WERI-Rb-1 (cell line): ENCODE data around the gene RMND1.
A peak's percentile ranks its signal among the peaks of the same experiment; 100 is the strongest.

Experiments used
- DNase-seq: peaks from one replicate; pipeline ENCODE4 v3.0.0-alpha.2; 2020
- H3K27ac ChIP-seq: fragments of 250-450 bp; sonication (Bioruptor Pico); 2 replicates; pipeline ENCODE4 v1.5.1; 2020; ENCODE audit warnings: mild to moderate bottlenecking, moderate library complexity
- H3K27me3 ChIP-seq: fragments of 250-450 bp; sonication (Bioruptor Pico); 2 replicates; pipeline ENCODE4 v1.5.1; 2021; ENCODE audit warnings: mild to moderate bottlenecking, low read depth, moderate library complexity; ENCODE audit not compliant: insufficient read depth, severe bottlenecking
- H3K36me3 ChIP-seq: fragments of 250-450 bp; sonication (Bioruptor Pico); 2 replicates; pipeline ENCODE4 v1.5.1; 2020; ENCODE audit warnings: mild to moderate bottlenecking, moderate library complexity
- H3K4me3 ChIP-seq: 2 replicates; pipeline ENCODE4 v1.5.1; 2011; ENCODE audit warnings: low read depth, mild to moderate bottlenecking, control low read depth, low read length
- H3K9me3 ChIP-seq: fragments of 250-450 bp; sonication (Bioruptor Pico); 2 replicates; pipeline ENCODE4 v1.5.1; 2021; ENCODE audit warnings: mild to moderate bottlenecking, moderate library complexity; ENCODE audit not compliant: severe bottlenecking
- CTCF ChIP-seq: IDR thresholded peaks from 2 replicates; pipeline ENCODE4 v1.5.1; 2011; ENCODE audit warnings: low read depth, mild to moderate bottlenecking, control low read depth, inconsistent platforms, low read length

Gene RMND1

GRCh38 chr6:151482290-151482689 is 30.4 kb upstream of the RMND1 start:
- Histone ChIP-seq H3K27ac (no peak overlapping the region), H3K27me3 (no peaks in the 10 kb centered on the region), H3K9me3 (no peaks in the 10 kb centered on the region), H3K36me3 (no peaks in the 10 kb centered on the region), H3K4me3 (no peak overlapping the region)
- DNase-seq, result no peak
- no peak for TF ChIP-seq CTCF

- H3K27ac ChIP-seq, result no peak overlapping the region
- H3K27me3 ChIP-seq, result no peaks in the 10 kb centered on the region
- no peaks in the 10 kb centered on the region for H3K9me3 ChIP-seq
- DNase-seq, result no peak
- no peak for TF ChIP-seq CTCF
- no peak overlapping the region for H3K4me3 ChIP-seq
- no peaks in the 10 kb centered on the region for H3K36me3 ChIP-seq
Measured at GRCh38 chr6:151481786-151482185, 29.9 kb upstream of the RMND1 start.

- no peak overlapping the region for H3K4me3 ChIP-seq
- no peaks in the 10 kb centered on the region for H3K27me3 ChIP-seq
- TF ChIP-seq CTCF, result no peak
- no peaks in the 10 kb centered on the region for H3K36me3 ChIP-seq
- no peak overlapping the region for H3K27ac ChIP-seq
- DNase-seq, result no peak
- H3K9me3 ChIP-seq, result no peaks in the 10 kb centered on the region
Measured at GRCh38 chr6:151478670-151479069, 26.7 kb upstream of the RMND1 start.

GRCh38 chr6:151477726-151478125 is 25.8 kb upstream of the RMND1 start:
- Histone ChIP-seq H3K4me3 (no peak overlapping the region), H3K27ac (no peak overlapping the region), H3K9me3 (no peaks in the 10 kb centered on the region), H3K36me3 (no peaks in the 10 kb centered on the region), H3K27me3 (no peaks in the 10 kb centered on the region)
- TF ChIP-seq CTCF, result no peak
- no peak for DNase-seq

- H3K9me3 ChIP-seq, result no peaks in the 10 kb centered on the region
- H3K4me3 ChIP-seq, result peak overlapping the region; percentile 30
- peak; percentile 53 for TF ChIP-seq CTCF
- H3K36me3 ChIP-seq, result no peaks in the 10 kb centered on the region
- DNase-seq, result peak; percentile 72
- H3K27me3 ChIP-seq, result no peaks in the 10 kb centered on the region
- peak overlapping the region; percentile 50 for H3K27ac ChIP-seq
Measured at GRCh38 chr6:151475653-151476523, 24.0 kb upstream of the RMND1 start.

GRCh38 chr6:151464702-151465101 is 12.8 kb upstream of the RMND1 start:
- Histone ChIP-seq H3K36me3 (peaks cover 51% of the 10 kb centered on the region), H3K27ac (no peak overlapping the region), H3K9me3 (no peaks in the 10 kb centered on the region), H3K4me3 (no peak overlapping the region), H3K27me3 (no peaks in the 10 kb centered on the region)
- no peak for TF ChIP-seq CTCF
- DNase-seq, result no peak
